ENCODE data around the gene FBXO2.

DNA sequence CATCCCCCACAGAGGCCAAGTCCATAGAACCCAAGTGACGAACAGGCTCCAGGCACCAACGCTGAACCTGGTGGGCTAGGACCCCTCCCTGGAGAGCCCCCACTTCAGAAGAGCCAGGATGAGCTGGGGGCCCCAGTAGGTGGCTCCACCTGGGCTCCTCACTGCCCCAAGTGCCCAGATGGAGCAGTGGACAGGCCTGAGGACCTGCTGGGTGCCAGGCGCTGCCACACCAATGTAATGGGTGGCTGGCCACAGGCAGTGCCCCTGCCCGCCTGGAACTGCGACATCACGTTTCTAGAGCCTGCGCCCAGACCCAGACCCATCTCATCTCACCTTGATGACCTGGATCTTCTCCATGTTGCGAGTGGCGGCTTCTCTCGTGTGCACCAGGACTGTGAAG is 21.1 kb upstream of the FBXO2 start:
- TF ChIP-seq, protein P1, sequence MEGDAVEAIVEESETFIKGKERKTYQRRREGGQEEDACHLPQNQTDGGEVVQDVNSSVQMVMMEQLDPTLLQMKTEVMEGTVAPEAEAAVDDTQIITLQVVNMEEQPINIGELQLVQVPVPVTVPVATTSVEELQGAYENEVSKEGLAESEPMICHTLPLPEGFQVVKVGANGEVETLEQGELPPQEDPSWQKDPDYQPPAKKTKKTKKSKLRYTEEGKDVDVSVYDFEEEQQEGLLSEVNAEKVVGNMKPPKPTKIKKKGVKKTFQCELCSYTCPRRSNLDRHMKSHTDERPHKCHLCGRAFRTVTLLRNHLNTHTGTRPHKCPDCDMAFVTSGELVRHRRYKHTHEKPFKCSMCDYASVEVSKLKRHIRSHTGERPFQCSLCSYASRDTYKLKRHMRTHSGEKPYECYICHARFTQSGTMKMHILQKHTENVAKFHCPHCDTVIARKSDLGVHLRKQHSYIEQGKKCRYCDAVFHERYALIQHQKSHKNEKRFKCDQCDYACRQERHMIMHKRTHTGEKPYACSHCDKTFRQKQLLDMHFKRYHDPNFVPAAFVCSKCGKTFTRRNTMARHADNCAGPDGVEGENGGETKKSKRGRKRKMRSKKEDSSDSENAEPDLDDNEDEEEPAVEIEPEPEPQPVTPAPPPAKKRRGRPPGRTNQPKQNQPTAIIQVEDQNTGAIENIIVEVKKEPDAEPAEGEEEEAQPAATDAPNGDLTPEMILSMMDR (IDR thresholded peaks at IDR 0.05): no peak
- TF ChIP-seq POLR2A (IDR thresholded peaks at IDR 0.05): no peak

Data from prostate gland (tissue), 2 donors.